Cardiac septum (tissue), 1 donor: ENCODE measurements around the gene ROBO2. TPM values are rescaled to one million over a fixed set of nuclear protein-coding genes. Genes with fewer than 3 reads are reported as not detected.

ENCODE experiments used
- DNase-seq: peaks from one replicate; pipeline ENCODE4 v3.0.0-alpha.2; 2020; ENCODE audit warnings: low spot score
- intact Hi-C: fragments of 100-400 bp; cut with DNase I; formaldehyde crosslinking; loops from one replicate; pipeline ENCODE4 v1.14.0; 2022
- long read RNA-seq: library from polyadenylated mRNA; unstranded; transcript quantifications from one replicate; pipeline ENCODE4 v2.0.0, GENCODE V29; 2021
- total RNA-seq: library from RNA; stranded (reverse); fragmentation: NEBNext Ultra II Directional; extraction: Animal tissue kit (Norgen Biotek cat#: 25700); gene quantifications from one replicate; pipeline ENCODE4 v1.2.1, GENCODE V29; 2021
- donor health status: DM: no; HTN: no; CAD: no.

ROBO2 gene
- 0.11 TPM for total RNA-seq
- long read RNA-seq: 0 reads

GRCh38 chr3:77039606-77040171, at the start of gene ROBO2:
Gene ROBO2 (plus strand): TSS chr3:77040099. CDS start chr3:77040786, 687 bp downstream.
- intact Hi-C loops: loop anchor here (2.0 to 10.0 kb wide), 2 partner anchors 215 to 1605 kb away; no protein-coding TSS in a partner anchor
- no peak for DNase-seq

- no peak for DNase-seq
- intact Hi-C loops: no loop called here
These were observed 49.3 kb upstream of the ROBO2 start for GRCh38 chr3:76990606-76991005.

GRCh38 chr3:76991165-76991564, 48.7 kb upstream of the ROBO2 start:
- intact Hi-C loops: no loop called here
- no peak for DNase-seq

GRCh38 chr3:76997733-76998132, 42.2 kb upstream of the ROBO2 start:
- DNase-seq: no peak
- intact Hi-C loops: no loop called here

- intact Hi-C loops: no loop called here
- no peak for DNase-seq
These were observed 41.3 kb upstream of the ROBO2 start for GRCh38 chr3:76998555-76998954.

- intact Hi-C loops: no loop called here
- DNase-seq: no peak
These were observed 38.7 kb upstream of the ROBO2 start for GRCh38 chr3:77001062-77001701.

- DNase-seq: no peak
- intact Hi-C loops: no loop called here
These were observed 25.7 kb upstream of the ROBO2 start for GRCh38 chr3:77014226-77014625.

- intact Hi-C loops: no loop called here
- DNase-seq: no peak
These were observed 14.4 kb upstream of the ROBO2 start for GRCh38 chr3:77025471-77025870.

- intact Hi-C loops: no loop called here
- DNase-seq: no peak
These were observed 12.8 kb upstream of the ROBO2 start for GRCh38 chr3:77026904-77027634.

- DNase-seq: no peak
- intact Hi-C loops: no loop called here
These were observed 11.9 kb upstream of the ROBO2 start for GRCh38 chr3:77028005-77028404.

- intact Hi-C loops: loop anchor here (2.0 to 10.0 kb wide), 2 partner anchors 216 to 1606 kb away; no protein-coding TSS in a partner anchor
- no peak for DNase-seq
These were observed 1.4 kb upstream of the ROBO2 start for GRCh38 chr3:77038468-77038929.

- intact Hi-C loops: loop anchor here (2.0 to 10.0 kb wide), 2 partner anchors 216 to 1606 kb away; no protein-coding TSS in a partner anchor
- DNase-seq: no peak
These were observed 831 bp upstream of the ROBO2 start for GRCh38 chr3:77038930-77039605.

GRCh38 chr3:77040216-77040615, 317 bp downstream of the ROBO2 start:
- no peak for DNase-seq
- intact Hi-C loops: no loop called here

GRCh38 chr3:77040926-77041722, 1.2 kb downstream of the ROBO2 start:
- DNase-seq: no peak
- intact Hi-C loops: no loop called here

GRCh38 chr3:77041811-77042210, 1.9 kb downstream of the ROBO2 start:
- intact Hi-C loops: no loop called here
- DNase-seq: no peak

- DNase-seq: no peak
- intact Hi-C loops: no loop called here
These were observed 2.4 kb downstream of the ROBO2 start for GRCh38 chr3:77042343-77042742.

GRCh38 chr3:77042882-77043281, 3.0 kb downstream of the ROBO2 start:
- intact Hi-C loops: no loop called here
- DNase-seq: no peak

GRCh38 chr3:77045686-77046085, 5.8 kb downstream of the ROBO2 start:
- intact Hi-C loops: no loop called here
- no peak for DNase-seq

GRCh38 chr3:77048186-77048585, 8.3 kb downstream of the ROBO2 start:
- DNase-seq: no peak
- intact Hi-C loops: no loop called here
